ENCODE results near the gene FASTK.
"Not testable (repeated sequence)": the region's sequence is repeated elsewhere in the genome, so short reads cannot be mapped to it uniquely, and the experiment has no call there.

Gene FASTK

DNA sequence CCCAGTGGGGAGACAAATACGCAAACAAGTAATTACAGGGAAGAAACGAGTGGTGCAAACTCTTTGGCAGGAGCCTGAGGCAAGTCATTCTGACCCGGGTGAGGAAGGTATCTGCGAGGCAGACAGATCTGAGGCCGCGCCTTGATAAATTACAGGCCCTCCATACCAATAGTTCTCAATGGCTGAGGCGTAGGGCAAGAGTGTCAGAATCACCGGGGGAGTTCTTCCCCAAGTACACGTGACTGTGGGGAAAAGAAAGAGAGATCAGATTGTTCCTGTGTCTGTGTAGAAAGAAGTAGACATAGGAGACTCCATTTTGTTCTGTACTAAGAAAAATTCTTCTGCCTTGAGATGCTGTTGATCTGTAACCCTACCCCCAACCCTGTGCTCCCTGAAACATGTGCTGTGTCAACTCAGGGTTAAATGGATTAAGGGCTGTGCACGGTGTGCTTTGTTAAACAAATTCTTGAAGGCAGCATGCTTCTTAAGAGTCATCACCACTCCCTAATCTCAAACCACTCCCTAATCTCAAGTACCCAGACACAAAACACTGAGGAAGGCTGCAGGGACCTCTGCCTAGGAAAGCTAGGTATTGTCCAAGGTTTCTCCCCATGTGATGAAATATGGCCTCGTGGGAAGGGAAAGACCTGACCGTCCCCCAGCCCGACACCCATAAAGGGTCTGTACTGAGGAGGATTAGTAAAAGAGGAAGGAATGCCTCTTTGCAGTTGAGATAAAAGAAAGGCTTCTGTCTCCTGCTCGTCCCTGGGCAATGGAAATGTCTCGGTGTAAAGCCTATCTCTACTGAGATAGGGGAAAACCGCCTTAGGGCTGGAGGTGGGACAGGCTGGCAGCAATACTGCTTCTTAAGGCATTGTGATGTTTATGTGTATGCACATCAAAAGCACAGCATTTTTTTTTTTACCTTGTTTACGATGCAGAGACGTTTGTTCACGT lies 53.6 kb downstream of the FASTK start:
- not testable (repeated sequence) for DNase-seq (ENCODE audit: low read depth)

Data from fibroblast of gingiva (primary cell).